GM15510 (cell line): ENCODE results near the gene KRT8.

Experiments used
- POLR2A ChIP-seq: IDR thresholded peaks from 3 replicates; pipeline ENCODE4 v1.6.1; 2011; ENCODE audit warnings: borderline replicate concordance; ENCODE audit not compliant: insufficient read length; ENCODE audit errors: extremely low read depth

Gene KRT8

DNA sequence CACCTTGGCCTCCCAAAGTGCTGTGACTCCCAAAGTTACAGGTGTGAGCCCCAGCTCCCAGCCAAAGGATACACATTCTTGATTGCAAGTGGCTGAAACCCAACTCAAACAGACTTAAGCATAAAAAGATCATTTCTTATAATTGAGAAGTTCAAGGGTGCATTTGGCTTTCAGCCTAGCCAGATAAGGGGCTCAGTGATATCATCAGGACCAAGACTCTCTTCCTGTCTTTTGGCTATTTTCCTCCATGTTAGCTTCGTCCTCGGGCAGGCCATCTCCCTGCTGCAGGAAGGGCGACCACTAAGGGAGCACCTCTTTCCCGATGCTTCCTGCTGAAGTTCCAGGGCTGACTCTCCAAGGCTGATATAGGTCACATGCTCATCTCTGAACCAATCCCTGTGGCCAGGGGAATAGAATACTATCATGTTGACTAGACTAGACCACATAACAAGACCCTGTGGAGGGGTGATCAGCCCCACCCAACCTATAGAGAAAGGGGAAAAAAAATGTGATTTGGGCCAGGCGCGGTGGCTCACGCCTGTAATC is 9.8 kb upstream of the KRT8 start:
- no peak for TF ChIP-seq POLR2A

DNA sequence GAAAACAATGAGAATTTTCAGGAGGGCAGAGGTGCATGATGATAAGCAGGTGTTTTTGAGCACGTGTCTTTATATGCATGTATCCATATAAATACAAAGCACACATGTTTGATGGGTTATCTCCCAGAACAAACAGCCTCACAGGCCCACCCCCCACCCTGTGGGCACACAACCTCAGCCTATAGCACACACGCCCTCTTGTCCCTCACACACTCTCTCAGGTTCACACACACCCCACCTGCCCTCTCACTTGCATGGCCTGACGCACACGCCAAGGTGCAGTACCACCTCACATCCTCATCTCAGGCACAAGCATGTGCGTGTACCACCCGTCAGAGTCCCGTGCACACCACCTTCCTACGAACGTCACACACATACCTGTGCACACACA is 8.6 kb upstream of the KRT8 start:
- TF ChIP-seq POLR2A = no peak

DNA sequence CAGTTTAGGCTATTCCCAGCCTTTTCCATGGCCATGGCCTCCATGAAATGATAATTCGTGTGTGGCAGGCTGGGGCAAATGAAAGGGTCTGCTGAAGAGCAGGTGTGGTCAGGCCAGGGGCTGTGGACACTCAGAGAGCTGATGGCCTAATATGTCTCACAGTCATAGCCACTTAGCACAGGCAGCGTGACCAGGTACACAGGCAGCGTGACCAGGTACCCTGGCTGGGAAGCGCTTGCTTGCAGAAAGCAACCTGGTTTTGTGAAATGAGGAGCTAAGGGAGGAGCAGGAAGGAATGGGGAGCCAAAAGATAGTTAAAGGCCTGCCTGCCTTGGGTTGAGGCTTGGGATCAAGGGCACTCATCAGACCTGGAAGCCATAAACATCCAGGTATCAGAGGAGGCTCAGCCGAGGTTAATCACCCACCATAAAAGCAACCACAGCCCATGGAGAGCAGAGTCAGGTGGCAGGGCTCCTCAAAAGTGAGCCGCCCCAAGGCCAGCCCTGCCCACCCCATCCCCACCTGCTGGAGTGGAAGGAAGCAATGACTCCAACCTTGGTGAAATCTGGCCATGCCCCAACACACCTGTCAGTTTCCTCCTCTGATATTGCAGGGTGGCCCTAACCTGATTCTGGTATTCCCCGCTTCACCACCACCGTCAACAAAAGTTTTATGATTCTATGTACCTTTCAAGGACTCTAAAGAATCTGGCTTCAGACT is 8.0 kb upstream of the KRT8 start:
- TF ChIP-seq POLR2A = no peak

DNA sequence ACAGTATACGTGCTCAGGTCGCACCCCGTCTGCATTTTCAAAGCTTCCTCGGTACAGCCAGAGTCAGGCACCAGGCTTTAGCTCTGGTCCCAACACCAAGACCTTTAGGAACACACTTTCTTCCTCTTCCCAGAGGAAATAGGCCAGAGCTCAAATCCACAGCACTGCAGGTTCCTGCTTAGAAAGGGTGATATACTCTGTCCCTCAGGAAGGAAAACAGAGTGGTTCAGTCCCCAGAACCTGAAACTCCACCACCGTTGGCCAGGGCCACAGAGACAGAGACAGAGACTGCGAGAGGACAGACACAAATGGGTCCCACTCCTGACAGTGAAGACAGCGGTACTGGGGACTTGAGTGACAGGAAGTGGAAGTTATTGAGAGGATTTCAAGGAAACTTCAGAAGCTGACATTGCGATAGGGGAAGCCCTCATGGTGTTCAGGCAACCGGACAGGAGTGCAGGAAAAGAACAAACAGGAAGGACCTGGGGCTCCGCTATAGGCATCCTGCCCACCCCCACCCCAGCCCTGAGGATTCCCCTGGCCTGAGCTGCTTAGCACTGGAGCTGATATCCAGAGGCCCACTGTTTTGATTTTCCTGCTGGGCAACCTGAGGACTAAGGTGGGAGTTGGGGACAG is 5.5 kb upstream of the KRT8 start:
- TF ChIP-seq POLR2A = no peak

- no peak for TF ChIP-seq POLR2A
Observed at GRCh38 chr12:52909796-52910195, 4.9 kb upstream of the KRT8 start.

DNA sequence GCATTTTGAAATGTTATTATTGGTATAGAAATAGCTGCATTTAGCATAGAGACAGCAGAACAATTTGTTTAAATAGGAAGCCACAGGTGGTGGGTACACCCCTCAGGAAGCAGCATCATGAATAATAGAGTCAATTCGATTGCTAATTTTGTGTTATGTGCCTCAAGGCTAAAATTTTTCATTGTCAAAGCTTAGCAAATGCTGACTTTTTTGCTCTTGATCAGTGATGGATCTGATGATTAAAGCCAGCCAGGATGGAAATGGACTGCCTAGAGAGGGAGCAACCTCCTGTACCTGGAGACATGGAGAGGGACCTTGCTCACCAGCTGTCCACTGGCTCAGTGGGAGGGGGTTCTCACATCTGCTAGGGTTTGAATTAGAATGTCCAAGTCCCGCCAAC is 4.5 kb upstream of the KRT8 start:
- no peak for TF ChIP-seq POLR2A

- no peak for TF ChIP-seq POLR2A
Observed at GRCh38 chr12:52907092-52907810, 2.4 kb upstream of the KRT8 start.

DNA sequence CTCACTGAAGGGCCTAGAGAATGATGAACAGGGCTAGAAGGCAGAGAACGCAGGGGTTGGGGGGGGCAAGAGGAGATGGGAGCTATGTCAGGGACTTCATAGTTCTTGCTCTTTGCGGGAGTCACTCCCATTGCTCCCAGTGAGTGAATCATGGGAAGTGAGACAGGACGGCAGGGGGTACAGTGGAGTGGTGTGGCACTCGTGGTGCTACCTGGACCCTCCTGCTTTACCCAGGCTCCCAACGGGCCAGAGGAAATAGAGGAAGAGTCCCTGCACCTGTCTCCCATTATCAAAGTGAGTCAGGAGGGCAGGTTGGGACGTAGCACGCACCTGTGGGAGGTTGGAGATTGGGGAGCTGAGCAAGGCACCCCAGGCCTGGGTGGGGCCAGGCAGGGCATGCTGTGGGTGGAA is 1.3 kb upstream of the KRT8 start:
- no peak for TF ChIP-seq POLR2A

- TF ChIP-seq POLR2A = no peak
Observed at GRCh38 chr12:52903855-52904508, 894 bp downstream of the KRT8 start.

DNA sequence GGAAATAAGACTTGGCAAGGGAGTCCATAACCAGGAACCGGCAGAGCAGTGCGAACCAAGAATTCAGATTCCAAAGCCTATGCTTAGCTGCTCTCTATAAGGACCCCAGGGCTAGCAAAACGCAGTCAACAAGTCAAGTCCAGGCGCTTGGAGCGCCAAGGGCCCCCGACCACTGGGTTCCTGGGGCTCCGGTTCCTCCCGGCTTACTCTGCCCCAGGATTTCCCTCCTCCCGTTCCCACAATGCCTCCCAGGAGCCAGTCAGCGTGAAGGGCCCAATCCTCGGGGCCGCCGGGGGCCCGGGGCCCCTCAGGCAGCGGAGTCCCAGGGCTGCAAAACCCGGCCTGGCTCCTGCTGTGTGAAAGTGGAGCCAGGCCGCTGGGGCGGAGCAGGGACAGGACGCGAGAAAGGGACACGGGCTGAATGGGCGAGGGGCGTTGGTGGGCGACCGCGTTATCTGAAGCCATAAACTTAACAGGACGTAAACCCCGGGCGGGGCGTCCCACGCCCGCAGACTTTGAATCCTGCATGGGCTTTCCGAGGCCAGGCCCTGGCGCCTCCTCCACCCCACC is 1.5 kb downstream of the KRT8 start:
- no peak for TF ChIP-seq POLR2A

DNA sequence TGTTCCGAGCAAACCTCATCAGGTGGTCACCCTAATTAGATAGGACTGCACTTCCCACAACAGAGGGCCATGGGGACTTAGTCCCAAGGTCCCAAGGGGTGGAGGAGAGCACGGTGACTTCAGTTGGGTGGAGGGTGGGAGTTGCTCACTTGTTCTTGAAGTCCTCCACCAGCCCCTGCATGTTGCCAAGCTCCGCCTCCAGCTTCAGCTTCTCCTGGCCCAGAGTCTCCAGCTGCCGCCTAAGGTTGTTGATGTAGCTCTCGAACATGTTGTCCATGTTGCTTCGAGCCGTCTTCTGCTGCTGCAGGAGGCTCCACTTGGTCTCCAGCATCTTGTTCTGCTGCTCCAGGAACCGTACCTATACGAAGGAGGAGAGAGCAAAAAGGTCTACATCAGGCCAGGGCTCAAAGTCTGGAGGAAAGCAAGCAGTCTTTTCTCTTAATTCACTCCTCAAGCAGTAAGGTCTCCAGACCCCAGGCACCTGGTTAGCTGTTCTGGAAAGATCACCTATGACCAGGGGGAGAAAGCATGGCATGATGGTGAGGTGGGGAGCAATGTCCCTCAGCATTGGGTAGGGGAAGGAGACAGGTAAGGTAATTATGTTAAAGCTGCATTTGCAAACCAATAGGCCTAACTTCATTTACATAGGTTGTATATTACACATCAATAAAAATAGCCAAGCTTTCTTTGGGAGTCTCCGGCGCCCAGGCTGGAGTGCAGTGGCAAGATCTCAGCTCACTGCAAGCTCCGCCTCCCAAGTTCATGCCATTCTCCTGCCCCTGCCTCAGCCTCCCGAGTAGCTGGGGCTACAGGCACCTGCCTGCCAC is 2.9 kb downstream of the KRT8 start:
- TF ChIP-seq POLR2A = no peak

DNA sequence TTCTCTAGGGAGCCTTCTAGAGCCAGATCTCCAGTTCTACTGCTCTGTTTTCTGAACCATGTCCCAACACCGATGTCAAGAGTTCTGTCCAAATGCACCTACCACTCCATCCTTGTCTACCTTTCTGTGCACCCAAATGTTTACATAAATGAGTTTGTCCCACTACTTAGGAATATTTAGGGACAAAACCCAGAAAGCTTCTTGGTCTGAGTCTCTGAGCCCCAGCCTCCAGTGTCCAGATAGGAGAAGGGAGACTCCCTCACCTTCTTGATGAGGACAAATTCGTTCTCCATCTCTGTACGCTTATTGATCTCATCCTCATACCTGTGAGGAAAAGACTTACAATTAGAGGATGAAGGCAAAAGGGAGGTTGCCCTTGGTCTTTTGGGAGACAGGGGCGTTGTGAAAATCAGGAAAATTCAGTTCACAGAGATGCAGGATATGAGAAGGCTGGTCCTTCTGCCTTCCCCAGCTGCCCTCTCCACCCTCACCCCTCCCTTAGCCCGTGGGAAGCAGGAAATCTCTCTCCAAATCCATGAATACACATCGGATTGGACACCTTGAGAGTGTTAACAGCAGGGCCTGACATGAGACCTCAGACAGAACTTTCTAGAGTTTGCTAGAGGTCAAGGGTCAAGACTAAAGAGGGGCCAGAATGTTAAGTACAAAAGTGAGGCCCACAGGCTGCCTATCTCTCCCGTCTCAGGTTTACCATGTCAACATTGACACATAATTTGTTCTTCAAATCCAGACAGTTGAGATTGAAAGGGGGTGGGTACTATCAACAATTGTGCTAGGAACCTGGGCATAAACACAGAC is 3.8 kb downstream of the KRT8 start:
- TF ChIP-seq POLR2A = no peak

GRCh38 chr12:52900166-52900895 is 4.5 kb downstream of the KRT8 start:
- no peak for TF ChIP-seq POLR2A

- no peak for TF ChIP-seq POLR2A
Observed at GRCh38 chr12:52899338-52900035, 5.4 kb downstream of the KRT8 start.
